ENCODE measurements around the gene PDE6C.

Gene PDE6C

DNA sequence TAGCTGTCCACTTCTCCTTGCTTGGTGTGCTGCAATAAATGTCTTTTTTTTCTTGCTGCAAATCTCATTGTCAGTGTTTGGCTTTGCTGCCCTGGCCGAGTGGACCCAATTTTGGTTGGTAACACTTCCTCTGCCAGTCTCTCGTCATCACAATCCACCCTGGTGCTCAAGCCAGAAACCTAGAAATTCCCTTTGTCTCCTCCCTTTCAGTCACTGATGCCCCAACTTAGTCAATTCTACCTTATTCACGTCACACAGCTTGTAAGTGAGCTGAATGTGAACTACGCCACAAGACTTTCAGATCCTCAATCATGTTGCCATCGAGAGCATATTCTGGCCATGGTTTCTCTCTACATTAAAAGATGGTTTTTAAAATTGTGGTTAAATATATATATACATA, 103.0 kb downstream of the PDE6C start:
- no peak for TF ChIP-seq ZFX (IDR thresholded peaks at IDR 0.05)
- TF ChIP-seq, protein P1, sequence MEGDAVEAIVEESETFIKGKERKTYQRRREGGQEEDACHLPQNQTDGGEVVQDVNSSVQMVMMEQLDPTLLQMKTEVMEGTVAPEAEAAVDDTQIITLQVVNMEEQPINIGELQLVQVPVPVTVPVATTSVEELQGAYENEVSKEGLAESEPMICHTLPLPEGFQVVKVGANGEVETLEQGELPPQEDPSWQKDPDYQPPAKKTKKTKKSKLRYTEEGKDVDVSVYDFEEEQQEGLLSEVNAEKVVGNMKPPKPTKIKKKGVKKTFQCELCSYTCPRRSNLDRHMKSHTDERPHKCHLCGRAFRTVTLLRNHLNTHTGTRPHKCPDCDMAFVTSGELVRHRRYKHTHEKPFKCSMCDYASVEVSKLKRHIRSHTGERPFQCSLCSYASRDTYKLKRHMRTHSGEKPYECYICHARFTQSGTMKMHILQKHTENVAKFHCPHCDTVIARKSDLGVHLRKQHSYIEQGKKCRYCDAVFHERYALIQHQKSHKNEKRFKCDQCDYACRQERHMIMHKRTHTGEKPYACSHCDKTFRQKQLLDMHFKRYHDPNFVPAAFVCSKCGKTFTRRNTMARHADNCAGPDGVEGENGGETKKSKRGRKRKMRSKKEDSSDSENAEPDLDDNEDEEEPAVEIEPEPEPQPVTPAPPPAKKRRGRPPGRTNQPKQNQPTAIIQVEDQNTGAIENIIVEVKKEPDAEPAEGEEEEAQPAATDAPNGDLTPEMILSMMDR (conservative IDR thresholded peaks at IDR 0.05) = no peak
- H3K27ac ChIP-seq = no peak overlapping the region

Data from C4-2B (cell line).